Fibroblast of pulmonary artery (primary cell): ENCODE measurements around the gene WWOX.

Source experiments
- DNase-seq: peaks from one replicate; pipeline ENCODE4 v3.0.0-alpha.2; 2010; ENCODE audit warnings: low read depth
- H3K4me3 ChIP-seq: replicated peaks from 2 replicates; pipeline ENCODE4 v1.5.1; 2011; ENCODE audit warnings: low read depth, mild to moderate bottlenecking, control low read depth, low read length, moderate library complexity
- TF ChIP-seq, protein P1 (sequence below): IDR thresholded peaks from 2 replicates; pipeline ENCODE4 v1.5.1; 2011; ENCODE audit warnings: mild to moderate bottlenecking, control low read depth, low read length, inconsistent platforms; ENCODE audit errors: missing control alignments

Gene WWOX

DNA sequence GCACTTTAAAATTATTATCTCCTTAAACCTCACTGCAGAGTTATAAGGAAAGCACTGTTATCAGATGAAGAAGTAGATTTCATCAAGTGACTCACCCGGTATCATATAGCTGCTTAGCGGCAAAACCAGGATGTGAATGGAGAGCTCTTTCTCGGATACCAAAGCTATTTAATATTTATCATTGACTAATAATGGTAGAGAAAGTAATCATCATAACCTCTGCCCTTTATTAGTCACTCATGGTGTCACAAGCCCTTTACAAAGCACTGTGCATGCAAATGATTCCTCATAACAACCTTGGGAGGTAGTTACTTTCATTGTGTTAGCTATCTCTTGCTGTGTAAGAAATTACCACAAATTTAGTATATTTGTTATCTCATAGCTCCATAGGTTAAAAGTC lies 908.2 kb downstream of the WWOX start:
- no peak for DNase-seq

DNA sequence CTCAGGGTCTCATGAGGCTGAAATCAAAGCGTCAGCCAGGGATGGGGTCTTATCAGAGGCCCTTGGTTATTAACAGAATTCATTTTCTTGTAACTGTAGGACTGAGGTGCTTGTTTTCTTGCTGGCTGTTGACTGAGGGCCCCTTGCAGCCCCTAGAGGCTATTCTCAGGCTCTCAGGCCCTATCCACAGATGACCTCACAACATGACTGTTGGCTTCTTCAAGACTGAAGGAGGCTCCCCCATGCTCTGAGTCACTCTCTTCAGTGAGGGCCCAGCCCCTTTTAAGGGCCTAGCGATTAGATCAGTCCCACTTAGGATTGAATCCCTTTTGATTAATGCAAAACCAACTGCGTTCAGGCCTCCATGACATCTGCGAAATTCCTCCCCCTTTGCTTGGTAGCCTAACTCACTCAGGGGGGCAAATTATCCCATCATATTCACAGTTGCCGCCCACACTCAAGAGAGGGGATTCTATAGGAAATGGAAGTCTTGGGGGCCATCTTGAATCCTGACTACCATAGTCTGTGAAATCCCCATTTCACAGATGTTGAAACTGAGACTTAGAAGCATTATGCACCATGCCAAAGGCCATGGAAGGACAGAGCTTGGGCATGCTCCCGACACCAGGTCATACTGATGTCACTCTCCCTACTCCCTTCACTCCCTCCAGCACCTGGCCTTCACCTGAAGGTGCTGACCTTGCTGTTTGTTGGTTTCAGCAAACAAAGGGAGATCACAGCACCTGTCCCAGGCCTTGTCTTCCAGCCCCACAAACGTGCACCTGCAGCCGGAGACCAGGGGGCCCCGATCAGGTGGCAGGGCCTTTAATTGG lies 908.8 kb downstream of the WWOX start:
- TF ChIP-seq, protein P1, sequence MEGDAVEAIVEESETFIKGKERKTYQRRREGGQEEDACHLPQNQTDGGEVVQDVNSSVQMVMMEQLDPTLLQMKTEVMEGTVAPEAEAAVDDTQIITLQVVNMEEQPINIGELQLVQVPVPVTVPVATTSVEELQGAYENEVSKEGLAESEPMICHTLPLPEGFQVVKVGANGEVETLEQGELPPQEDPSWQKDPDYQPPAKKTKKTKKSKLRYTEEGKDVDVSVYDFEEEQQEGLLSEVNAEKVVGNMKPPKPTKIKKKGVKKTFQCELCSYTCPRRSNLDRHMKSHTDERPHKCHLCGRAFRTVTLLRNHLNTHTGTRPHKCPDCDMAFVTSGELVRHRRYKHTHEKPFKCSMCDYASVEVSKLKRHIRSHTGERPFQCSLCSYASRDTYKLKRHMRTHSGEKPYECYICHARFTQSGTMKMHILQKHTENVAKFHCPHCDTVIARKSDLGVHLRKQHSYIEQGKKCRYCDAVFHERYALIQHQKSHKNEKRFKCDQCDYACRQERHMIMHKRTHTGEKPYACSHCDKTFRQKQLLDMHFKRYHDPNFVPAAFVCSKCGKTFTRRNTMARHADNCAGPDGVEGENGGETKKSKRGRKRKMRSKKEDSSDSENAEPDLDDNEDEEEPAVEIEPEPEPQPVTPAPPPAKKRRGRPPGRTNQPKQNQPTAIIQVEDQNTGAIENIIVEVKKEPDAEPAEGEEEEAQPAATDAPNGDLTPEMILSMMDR = no peak
- no peak for DNase-seq
- no peak overlapping the region for H3K4me3 ChIP-seq

More for the DNA sequence above, 908.2 kb downstream of the WWOX start:
- TF ChIP-seq, protein P1 = no peak
- no peak overlapping the region for H3K4me3 ChIP-seq

DNA sequence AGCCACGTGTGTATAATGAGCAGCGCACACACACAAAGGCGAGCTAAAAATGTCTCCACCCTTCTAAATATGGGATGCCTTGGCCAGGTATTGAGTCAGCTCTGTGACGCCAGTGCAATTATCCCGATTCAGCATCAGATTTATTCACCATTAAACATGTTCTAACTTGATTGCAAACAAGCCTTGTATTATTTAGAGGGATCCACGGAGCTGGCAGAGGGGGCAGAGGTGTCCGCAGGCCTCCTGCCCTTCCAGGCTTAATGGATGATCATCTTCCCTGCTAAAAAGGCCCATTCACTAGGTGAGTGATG lies 909.4 kb downstream of the WWOX start:
- no peak for DNase-seq
- TF ChIP-seq, protein P1 = no peak
- H3K4me3 ChIP-seq = no peak overlapping the region

DNA sequence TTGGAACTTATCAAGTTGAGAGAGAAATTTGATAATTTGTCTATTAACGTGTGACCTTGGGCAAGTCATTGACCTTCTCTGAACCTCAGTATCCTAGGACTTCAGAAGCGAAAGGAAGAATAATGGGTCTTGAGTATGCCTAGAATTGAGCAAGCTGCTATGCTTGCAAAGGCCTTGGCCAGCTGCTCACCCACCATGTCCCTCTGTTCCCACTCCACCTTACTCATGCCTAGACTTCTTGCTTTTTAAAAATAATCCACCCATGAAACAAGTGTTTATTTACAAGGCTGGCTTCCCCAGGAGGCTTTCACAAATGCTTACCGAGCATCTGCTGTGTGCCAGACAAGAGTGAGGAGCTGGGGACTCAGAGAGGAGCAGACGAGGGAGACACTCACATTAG lies 910.4 kb downstream of the WWOX start:
- H3K4me3 ChIP-seq = no peak overlapping the region
- DNase-seq = no peak
- TF ChIP-seq, protein P1 = no peak

DNA sequence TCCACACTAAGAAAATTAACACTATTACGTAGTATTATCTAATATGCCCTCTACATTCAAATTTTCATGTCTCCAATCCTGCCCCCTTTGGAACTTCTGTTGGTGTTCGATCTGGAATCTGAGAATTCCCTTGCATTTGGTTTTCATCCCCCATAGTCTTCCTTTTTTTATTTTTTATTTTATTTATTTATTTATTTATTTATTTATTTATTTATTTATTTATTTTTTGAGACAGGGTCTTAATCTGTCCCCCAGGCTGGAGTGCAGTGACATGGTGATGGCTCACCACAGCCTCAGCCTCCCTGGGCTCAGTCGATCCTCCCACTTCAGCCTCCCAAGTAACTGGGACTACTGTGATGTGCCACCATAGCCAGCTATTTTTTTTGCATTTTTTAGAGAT lies 911.8 kb downstream of the WWOX start:
- TF ChIP-seq, protein P1 = no peak
- DNase-seq = no peak
- H3K4me3 ChIP-seq = no peak overlapping the region

DNA sequence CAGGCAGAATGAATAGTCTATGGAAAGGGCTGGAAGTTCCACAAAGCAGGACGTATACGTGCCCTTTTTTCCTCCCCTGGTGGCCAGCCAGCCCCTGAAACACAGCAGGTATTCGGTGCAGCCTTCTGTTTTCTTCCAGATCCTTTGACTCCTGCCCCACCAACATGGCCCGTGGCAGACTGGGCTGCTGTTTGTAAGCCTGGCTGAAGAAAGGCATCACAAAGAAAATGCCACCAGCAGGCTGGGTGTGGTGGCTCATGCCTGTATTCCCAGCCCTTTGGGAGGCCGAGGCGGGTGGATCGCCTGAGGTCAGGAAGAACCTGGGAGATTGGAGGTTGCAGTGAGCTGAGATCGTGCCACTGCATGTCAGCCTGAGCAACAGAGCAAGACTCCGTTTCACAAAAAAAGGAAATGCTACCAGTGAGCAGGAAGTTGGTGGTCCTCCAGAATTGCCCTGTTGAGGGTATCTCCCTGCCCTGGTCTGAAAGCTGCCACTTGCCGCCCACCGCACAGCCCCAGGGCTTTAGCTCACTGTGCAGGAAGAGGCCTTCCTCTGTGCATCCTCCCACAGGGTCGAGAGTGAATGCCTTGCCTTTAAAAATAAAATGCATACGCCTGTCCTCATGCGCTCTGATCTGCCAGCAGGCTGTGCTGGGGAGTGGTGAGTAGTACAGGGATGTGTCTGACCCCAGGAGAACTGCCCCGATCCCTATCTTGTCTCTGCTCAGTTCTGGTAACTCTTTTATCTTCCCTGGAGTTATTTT lies 913.4 kb downstream of the WWOX start:
- DNase-seq = no peak
- TF ChIP-seq, protein P1 = no peak
- H3K4me3 ChIP-seq = no peak overlapping the region
